DOHH2 (cell line): ENCODE data around the gene RBFOX2.

Source experiments
- EZH2phosphoT487 ChIP-seq: fragments of 200-600 bp; sonication (generic); IDR thresholded peaks from 2 replicates; pipeline ENCODE4 v1.6.1; 2017; ENCODE audit warnings: borderline replicate concordance, mild to moderate bottlenecking, antibody characterized with exemption, low read length, moderate library complexity, mixed read lengths
- TF ChIP-seq, protein P1 (sequence below): fragments of 200-600 bp; sonication (generic); IDR thresholded peaks from one replicate; pipeline ENCODE4 v1.5.1; 2014; ENCODE audit warnings: antibody characterized with exemption, mild to moderate bottlenecking, low read depth, low read length; ENCODE audit not compliant: poor library complexity, severe bottlenecking

DNA sequence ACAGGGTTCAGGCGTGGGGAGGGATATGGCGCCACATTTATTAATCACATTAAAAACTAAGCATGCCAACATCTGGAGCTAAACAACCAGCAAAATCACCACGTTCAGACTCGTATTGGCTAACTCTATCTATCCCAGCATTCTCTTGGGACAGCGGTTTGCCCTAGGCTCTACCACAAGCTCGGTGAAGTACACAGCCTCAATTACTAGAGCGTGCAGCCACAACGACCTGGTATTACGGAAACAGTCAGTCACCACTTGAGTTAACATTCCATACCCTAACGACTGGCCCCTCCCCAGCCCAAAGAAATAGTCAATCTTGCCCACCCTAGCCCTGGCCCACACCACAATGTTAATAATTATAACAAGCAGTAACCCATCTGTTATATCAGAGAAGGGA, 278.8 kb downstream of the RBFOX2 start:
- TF ChIP-seq, protein P1, sequence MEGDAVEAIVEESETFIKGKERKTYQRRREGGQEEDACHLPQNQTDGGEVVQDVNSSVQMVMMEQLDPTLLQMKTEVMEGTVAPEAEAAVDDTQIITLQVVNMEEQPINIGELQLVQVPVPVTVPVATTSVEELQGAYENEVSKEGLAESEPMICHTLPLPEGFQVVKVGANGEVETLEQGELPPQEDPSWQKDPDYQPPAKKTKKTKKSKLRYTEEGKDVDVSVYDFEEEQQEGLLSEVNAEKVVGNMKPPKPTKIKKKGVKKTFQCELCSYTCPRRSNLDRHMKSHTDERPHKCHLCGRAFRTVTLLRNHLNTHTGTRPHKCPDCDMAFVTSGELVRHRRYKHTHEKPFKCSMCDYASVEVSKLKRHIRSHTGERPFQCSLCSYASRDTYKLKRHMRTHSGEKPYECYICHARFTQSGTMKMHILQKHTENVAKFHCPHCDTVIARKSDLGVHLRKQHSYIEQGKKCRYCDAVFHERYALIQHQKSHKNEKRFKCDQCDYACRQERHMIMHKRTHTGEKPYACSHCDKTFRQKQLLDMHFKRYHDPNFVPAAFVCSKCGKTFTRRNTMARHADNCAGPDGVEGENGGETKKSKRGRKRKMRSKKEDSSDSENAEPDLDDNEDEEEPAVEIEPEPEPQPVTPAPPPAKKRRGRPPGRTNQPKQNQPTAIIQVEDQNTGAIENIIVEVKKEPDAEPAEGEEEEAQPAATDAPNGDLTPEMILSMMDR = no peak
- no peak for TF ChIP-seq EZH2phosphoT487
